Activated CD8-positive, alpha-beta memory T cell treated with anti-CD3 and anti-CD28 coated beads, Interleukin-2, amount 50 U/mL, for 24 hours (primary cell): Measurements from ENCODE around the gene PLEKHG5.
"Not testable (repeated sequence)": the region's sequence is repeated elsewhere in the genome, so short reads cannot be mapped to it uniquely, and the experiment has no call there.

ENCODE experiments used
- DNase-seq: peaks from one replicate; pipeline ENCODE4 v3.0.0-alpha.2; 2020; ENCODE audit errors: extremely low read depth

The PLEKHG5 gene

DNA sequence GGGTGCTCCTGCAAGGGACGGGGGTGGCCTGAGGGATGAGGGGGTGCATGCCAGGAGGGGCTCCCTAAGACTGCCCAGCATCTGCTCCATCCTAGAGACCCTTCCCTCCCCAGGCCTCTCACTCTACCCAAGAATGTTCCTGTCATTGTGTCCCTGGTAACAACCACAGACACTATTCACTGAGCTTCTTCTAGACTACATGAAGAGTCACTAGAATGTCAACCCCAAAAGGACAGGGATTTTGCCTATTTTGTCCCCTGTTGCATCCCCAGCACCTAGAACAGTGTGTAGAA, 28.4 kb downstream of the PLEKHG5 start:
- no peak for DNase-seq

DNA sequence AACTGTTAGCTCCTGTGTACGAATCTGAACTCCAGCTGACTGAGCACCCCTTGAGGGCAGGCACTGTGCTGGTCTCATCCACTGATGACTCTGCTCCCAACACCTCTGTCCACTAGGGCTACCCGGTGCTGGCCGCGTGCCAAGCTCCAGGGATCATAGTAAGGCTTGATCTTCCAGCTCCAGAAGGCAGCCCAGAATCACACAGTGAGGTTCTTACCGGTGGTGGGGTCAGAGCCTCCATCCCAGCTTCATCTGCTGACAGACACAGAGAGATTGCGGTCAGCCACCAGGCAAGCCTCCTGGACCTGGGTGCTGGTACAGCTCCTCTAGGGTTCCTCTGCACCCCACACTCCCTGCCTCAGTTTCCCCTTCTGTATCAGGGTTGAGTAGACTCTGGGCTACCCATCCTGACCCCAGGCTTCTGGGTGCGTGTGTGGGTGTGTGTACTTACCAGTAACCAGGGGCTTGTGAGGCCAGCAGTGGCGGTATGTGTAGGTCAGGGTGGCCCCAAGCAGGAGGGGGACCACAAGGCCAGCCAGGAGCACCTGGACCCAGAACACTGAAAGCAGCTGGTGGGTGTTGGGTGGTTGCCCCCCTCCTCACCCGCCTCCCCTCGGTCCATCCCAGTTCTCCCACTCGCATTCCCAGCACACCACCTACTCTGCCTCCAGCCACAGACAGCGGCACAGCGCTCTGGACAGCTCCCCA, 28.9 kb downstream of the PLEKHG5 start:
- DNase-seq: no peak

DNA sequence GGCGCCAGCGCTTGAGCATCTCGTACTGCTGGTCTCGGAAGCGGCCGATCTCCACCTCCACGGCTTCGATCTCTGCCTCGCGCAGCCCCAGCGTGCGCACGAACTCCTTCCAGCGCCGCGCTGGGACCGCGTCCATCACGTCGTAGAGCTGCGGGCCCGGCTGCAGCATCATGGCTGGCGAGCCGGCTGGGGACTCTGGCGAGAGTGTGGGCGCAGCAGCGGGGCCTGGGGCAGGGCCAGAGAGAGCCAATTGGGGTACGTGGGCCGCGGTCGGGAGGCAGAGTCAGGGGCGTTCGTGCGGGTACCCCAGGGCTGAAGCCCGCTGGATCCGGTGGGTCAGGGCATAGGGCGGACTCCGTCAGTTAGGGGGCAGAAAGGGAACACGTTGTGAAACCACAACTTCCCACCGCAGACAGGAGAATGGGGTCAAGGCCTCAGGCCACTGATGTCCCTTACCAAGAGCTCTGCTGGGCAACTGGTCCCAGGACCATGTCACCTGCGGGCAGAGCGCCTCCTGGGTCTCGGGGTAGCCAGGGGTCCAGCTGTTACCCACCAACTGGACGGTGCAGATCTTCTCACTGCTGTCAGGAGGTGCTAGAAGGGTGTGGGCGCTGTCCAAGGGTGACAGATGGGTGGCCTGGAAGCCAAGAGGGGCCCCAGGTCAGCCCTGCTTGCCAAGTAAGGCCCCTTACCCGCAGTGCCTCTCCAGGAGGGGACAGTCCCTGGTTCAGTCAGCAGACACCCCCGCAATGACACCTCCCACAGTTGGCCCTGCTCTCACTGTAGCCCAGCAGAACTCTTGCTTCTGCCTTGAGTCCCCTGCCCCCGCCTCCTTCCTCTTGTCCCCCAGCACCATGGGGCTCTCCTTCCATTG, 29.7 kb downstream of the PLEKHG5 start:
- DNase-seq: no peak

DNA sequence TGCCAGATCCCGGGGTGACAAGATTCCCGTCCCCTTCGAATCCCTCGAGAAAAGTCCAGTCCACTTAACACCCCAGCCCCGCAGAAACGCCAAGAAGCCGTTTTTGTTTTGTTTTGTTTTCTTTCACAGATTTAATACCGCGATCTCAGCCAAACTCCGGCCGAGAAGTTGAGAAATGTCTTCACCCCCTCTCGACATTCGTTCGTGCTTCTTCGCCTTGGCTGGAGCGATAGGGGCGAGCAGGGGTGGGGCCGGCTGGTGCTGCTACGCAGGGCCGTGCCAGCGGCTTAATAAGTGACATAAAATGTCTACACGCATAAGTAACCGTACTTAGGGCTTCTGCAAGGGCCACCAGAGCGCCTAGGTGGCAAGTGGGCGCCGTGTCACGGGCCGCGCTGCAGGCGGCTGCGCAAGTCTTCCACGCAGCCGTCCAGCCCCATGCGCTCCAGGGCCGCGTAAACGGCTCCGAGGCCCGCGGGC, 30.4 kb downstream of the PLEKHG5 start:
- DNase-seq: no peak

DNA sequence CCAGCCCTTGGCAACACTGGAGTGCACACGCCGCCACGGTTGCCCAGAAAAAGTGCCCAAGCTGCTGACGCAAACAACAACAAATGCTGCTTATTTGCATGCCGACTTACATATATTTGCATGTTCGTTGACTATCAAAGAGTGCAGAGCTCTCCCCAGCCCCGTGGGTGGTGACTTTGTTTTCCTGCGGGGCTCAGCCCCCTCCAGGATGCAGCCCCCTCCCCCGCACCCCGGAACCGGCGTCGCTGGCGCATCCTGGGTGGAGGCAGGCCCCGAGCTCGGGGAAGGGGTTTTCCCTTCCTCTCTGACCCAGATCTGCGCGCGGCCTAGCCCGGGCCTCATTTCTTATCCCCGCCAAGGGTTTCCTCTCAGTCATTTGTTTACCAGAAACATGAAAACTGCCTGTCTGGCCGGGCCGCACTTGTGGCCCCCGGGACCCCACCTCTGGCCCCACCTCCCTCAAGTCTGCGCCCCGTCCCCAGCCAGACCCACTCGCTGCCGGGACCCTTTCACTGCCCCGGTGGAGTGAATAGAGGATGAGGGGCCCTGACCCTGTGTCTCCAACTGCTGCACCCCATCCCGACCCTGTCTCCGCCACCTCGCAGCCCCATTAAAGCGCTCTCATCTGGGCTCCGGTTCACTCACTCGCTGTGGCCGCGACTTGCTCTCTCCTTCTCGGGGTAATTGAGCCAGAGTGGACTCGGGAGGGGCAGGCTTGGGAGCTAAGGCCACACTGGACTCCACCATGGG, 31.0 kb downstream of the PLEKHG5 start:
- peak; percentile 47 for DNase-seq

DNA sequence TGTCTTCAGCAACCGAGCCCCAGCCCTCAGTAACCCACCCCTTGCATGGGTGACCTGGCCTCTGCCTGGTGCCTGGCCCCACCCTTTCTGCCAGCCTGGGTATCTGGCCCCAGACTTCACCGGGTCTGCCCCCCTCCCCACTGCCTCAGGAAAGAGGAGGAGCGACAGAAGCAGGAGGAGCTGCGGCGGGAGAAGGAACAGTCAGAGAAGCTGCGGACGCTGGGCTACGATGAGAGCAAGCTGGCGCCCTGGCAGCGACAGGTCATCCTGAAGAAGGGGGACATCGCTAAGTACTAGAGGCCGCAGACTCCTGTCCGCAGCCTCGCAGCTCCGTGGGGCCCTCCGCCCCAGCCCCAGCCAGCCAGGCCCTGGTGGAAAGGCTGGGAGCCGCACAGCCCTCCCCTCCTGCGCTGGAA, 31.6 kb downstream of the PLEKHG5 start:
- no peak for DNase-seq

DNA sequence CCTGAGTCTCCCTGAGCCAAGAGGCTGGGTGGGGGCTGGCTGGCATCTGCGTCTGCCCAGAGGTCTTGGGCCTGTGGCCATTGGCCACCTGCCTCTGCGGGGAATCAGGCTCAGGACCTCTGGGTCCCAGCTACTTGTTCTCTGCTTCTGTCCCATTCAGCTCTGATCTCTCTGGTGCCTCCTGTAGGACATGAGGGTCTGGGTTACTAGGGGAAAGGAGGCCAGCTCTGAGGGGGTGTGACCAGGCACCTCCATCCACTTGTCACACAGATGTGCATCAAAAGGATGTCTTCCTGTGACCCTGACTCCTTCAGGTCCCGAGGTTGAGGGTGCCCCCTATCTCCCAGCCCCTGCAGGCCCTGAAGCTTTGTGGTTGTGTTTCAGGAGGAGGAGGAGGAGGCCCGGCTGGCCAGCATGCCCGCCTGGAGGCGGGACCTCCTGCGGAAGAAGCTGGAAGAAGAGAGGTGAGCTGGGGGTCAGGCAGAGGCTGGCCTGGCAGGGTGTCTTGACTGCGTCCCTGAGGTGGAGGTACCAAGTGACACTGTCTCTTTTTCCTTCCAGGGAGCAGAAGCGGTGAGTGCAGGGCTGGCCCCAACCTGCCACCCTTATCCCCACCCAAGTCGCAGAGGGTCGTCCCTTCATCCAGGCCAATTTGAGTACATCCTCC, 34.5 kb downstream of the PLEKHG5 start:
- no peak for DNase-seq

DNA sequence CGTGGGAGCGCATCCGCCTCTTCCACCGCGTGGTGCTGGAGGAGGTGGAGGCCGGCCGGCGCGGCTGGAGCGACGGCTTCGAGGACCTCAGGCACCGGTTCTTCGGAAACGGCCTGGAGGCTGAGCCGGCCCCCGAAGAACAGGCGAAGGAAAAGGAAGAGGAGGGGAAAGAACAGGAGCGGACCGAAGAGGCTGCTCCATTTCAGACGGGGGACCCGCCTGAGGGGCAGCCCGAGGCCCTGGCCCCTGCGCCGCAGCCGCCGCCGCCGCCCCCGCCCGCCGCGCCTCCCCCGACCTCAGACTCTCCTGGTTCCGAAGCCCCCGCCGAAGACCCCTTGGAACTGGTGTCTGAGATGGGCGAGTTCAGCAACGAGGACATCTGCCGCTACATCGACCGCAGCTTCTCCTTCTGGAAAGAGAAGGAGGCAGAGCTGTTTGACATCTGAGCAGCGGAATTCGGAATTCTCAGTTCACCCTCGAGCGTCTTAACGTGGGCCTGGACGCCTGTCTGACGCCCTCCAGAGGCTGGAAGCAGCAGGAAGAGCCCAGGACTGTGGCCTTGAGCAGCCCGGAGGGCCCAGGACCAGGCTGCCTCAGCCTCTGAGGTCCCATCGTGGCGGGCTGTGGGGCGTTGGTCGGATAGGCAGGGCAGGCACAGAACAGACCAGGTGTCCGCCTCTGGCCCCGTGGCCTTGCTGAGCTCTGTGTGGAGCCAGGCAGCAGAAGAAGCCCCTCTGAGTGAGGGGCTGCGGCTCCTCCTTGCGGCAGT, 35.5 kb downstream of the PLEKHG5 start:
- DNase-seq: not testable (repeated sequence)

DNA sequence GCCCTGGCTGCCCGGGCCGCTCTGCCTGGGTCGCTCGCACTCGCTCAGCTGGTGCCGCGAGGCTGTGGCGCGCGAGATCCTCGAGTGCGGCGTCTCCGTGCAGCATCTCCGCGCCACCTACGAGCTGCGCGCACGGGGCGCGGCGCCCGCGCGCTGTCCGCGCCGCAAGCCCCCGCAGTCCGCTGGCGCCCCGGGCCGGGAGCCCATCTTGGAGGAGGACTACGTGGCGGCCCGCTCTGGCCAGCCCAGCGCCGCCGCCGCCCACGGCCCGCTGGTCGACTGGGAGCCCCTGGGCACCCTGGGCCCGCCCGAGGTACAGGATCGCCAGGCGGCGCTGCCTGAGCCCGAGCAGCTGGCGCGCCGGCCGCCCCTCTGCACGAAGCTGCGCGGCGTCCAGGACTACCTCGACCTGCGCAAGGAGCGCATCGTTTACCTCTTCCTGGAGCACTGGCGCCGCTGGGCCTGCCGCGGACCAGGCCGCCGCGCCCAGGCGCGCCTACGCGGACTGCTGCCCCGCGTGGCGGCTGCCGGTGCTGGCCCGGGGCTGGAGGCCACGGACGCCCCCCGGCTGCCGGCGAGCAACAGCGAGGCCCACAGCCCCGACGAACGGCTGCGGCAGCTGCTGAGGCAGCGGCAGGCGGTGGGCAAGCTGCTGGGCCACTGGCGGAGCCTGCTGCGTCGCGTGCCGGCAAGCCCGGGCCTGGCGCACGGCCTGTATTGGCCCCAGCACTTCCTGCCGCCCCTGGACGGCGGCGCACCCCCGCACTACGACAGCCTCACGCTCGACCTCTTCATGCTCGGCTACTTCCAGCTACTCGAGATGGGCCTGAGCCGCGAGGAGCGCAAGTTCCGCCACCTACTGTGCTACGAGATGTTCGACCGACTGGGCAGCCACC, 36.4 kb downstream of the PLEKHG5 start:
- DNase-seq: no peak

DNA sequence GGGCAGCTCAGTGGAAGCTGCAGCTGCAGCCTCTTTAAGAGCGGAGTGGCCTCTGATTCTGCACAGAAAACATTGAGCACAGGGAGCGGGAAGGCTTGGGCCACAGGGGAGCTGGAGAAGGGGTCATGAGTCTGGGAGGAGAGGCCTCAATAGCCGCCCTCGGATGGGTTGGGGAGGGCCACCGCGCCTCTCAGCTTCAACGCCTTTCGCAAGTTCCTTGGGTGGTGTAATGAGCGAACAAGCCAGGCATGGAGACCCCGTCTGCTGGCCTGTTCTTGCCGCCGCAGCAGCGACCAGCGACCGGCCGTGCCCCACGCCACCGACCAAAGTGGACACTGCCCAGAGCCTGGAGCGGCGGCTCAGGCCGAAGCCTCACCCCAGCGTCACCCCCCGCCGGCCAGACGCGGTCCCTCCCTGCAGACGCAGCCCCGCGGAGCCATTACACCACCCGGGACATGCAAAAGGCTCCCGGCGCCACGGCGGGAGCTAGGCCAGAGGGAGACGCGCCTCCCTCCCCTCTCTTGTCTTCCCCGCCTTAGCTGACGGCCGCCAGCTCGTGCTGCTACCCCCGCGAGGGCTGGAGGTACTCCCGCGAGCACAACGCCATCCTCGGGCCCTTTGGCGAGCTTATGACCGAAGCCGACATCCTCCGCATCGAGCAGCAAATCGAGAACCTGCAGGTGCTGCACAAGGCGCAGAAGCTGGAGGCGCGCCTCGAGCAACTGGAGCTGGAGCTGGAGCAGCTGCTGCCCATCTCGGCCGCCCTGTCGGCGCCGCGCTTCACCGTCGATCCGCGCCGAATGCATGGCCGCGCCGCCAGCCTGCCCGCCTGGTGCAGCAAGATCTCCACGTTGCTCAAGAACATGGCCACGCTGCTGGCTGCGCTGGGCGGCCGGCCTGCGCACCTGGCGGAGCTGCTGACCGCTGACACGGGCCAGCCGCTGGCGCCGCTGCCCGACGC, 37.3 kb downstream of the PLEKHG5 start:
- not testable (repeated sequence) for DNase-seq

DNA sequence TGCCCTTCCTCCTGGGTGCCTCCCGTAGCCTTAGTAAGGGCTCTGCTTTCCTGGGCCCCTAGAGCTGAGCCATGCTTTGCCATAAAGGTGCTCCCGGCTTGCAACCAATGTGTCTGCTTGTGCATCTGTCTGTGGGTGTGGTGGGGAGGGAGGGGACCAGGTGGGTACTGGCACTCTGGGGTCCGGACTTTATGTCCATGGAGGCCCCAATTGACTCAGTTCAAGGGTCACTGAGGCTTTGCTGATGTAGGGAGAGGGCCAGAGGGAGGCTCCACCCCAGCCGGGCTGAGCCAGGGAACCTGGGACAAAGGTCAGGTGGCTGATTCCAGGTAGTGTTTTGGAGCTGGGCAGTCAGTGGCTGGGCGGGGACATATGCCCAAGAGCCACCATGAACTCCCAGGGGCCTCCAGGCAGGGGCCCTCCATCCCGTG, 40.5 kb downstream of the PLEKHG5 start:
- DNase-seq: no peak

DNA sequence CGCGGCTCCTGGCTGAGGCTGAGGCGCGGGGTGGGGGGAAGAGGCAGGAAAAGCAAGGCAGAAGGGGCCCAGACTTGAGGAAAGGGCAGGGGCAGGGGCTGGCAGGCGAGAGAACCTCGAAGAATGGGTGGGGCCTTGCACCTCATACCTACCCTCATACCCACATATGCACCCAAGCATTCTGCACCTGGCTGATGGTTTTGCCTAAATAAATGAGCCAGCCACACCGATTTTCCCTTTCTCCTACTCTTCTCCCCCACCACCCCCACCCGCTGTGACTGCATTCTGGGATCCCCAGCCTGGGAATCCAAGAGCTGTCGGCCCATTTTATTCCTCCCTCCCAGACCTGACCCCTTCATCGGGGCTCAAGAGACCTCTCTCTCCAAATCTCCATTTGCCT, 41.0 kb downstream of the PLEKHG5 start:
- not testable (repeated sequence) for DNase-seq

DNA sequence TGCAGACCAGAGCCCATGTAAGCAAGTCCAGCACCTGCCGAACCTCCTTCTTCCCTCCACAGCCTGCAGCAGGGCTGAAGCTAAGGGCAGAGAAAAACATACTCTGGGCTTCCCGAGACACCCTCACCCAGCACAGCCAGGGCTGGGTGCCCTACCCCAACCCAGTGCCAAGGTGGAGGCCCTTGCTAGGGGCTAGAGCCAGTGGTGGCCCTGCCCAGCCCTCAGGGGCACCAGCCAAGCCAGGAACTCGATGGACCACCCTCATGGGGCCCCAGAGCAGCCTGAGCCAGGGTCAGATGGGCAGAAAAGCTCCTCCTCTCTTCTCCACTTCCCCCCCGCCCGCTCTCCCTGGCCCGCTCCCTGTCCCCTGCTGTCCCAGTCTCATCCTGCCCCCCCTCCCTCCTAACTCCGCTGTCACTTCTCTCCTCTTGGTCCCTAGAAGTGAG, 41.4 kb downstream of the PLEKHG5 start:
- no peak for DNase-seq

DNA sequence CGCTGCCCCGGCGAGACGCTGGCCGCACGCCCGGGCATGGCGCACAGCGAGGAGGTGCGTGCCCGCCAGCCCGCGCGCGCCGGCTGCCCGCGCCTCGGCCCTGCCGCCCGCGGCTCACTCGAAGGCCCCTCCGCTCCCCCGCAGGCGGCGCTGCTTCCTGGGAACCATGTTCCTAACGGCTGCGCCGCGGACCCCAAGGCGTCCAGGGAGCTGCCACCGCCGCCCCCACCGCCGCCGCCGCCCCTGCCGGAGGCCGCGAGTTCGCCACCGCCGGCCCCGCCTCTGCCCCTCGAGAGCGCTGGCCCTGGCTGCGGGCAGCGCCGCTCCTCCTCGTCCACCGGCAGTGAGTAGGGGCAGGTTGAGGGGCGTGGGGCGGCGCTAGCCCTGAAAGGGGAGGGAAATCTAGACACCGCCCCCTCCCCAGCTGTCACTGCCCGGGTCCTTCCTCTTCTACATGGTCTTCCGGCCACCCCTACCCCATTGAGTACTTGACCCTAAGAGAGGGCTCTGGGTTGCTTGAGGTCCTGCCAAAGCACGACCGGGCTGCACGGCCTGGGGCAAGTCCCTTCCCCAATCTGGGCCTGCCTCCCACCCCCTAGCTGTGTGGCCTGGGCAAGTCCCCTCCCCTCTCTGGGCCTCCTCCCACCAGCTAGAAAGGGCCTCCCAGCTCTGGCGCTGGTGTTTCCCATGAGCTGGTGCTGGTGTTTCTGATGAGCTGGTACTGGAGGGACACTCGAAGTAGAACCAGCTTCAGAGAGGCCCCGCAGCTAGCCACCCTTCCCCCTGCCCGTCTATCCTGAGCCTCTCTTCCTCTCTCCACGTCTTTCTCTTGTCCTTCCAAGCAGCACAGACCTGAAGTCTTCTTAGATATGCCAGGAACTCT, 42.5 kb downstream of the PLEKHG5 start:
- DNase-seq: no peak

DNA sequence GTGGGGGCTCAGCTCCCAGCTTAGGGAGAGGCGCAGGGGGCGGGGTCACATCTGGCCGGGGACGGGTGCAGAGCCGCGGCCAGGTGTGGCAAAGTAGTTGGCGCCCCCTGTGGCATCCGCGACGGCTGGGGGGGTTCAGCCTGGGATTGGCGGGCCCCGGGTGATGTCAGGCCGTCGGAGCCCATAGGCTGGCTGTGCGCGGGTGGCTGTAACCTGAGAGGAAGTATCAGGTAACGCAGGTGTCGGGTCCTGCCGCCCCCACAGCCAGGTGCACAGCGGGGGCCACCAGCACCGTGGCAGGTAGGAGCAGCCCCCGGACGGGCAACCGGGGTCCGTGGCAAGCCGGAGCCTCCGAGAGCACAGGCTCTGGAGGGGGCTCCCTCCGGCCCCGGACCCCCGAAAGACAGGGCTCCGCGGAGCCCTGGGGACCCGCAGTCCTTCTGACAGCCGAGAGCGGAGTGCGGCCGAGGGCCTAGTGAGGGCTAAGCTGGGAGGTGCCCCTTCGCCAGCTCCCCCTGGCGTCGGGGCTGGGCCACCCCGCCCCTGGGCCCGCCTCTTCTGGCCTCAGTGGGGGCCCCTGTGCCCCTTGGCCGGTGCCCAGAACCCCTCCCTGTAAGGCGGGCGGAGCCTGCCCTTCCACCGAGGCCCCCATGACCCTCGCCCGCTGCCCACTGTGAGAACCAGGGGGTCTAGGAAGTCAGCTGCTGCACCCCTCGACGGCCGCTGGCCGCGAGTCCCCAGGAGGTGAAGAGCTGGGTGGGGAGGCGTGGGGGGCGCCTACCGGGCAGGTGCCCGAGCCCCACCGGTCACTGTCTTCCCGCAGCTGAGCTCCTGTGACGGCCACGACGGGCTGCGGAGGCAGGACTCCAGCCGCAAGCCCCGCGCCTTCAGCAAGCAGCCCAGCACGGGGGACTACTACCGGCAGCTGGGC, 43.4 kb downstream of the PLEKHG5 start:
- no peak for DNase-seq

DNA sequence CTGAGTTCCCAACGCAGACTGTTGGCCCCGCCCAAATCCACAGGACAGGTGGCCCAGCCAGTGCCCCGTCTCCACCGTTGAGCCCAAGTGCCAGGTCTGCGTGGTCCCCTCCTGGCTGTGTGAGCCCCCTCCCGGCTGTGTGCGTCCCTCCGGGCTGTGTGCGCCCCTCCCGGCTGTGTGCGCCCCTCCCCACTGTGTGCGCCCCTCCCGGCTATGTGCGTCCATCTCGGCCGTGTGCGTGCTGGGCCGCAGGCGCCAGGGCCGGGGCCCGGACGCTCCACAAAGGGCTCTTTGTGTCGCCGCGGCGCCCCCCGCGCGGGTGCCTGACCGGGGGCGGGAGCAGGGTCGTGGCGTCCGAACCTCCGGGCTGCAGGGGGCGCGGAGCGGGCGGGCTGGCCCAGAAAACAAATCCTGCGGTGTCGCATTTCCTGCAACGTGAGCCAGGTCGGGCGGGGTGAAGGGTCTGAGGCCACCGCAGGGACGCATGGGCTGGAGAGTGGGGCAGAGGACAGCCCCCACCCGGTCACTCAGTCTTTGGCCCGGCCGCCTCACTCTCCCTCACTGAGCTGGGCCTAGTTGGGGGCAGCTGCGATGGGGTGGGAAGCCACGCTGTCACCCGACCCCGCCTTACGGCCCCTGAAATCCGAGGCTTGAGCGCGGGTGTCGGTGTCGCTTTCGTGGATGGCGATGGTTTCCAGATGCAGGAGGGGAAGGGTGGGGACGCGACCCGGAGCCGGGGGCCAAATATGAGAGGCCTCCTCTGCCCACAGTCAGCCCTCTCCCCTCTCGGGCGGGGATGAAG, 44.2 kb downstream of the PLEKHG5 start:
- no peak for DNase-seq
